ENCODE measurements around the gene PINLYP. TPM values are rescaled to one million over a fixed set of nuclear protein-coding genes. Genes with fewer than 3 reads are reported as not detected.

The PINLYP gene
- total and polyA plus RNA-seq, 9 of the 15 experiments (the other 6 are each of a cell fraction or from before 2014, with no cell fraction given) = 1.00 to 6.7 (median 2.2) TPM

- Histone ChIP-seq H3K27ac (ENCODE audit: extremely low read depth, low read depth, low read length) (no peak overlapping the region), H3K36me3 (ENCODE audit: control insufficient read depth, insufficient read depth, low read length) (peaks cover 8% of the 10 kb centered on the region; the same call in 2 of the 3 replicates), H3K4me1 (replicated peaks in 1 of 2; ENCODE audit: control insufficient read depth in 2 of 2, insufficient read depth in 2 of 2, low read length in 2 of 2) (peaks cover 7 to 25% of the 10 kb centered on the region in 2 experiments; a peak in 4 of 5 replicates), H3K4me3 (no peak overlapping the region), H2AFZ (ENCODE audit: low read depth, low read length) (peak overlapping the region; percentile 85), H3K4me2 (ENCODE audit: insufficient read depth, low read length) (peak overlapping the region; percentile 48), H4K20me1 (replicated peaks; ENCODE audit: control insufficient read depth, insufficient read depth, low read length) (no peaks in the 10 kb centered on the region), H3K9me1 (ENCODE audit: control insufficient read depth, insufficient read depth, low read length) (no peaks in the 10 kb centered on the region), H3K9me3 (replicated peaks; ENCODE audit: control insufficient read depth, insufficient read depth, low read depth, low read length) (no peaks in the 10 kb centered on the region), H3K79me2 (ENCODE audit: control insufficient read depth, insufficient read depth, low read length) (peaks cover 12% of the 10 kb centered on the region), H3K9ac (ENCODE audit: insufficient read depth in 1 of 2, low read depth in 2 of 2, low read length in 2 of 2) (peak overlapping the region; percentile 17 to 74; a peak in 3 of 4 replicates), H3K27me3 (ENCODE audit: control insufficient read depth in 2 of 2, insufficient read depth in 2 of 2, low read length in 2 of 2) (no peaks in the 10 kb centered on the region; a peak in 1 of 5 replicates)
- TF ChIP-seq NR1H2 (CRISPR knock-in tag; IDR thresholded peaks at IDR 0.05) (no peak), MLLT1 (IDR thresholded peaks at IDR 0.05) (0 out of 4 replicates have a peak, but pooled peaks of 1 of the 2 experiments have one; percentile 19), ZFPM2 (CRISPR knock-in tag; IDR thresholded peaks at IDR 0.05) (no peak), EP400 (IDR thresholded peaks at IDR 0.05) (0 out of 2 replicates have a peak, but pooled peaks have one; percentile 2)
- intact Hi-C loops (cut with micrococcal nuclease) = loop anchor here (1.0 kb wide), 1 partner anchor 20 kb away; the partner anchor contains the start of genes IRGQ and ZNF576
- FAIRE-seq = no peak
- POLR2A ChIA-PET = interaction anchor here (0.6 to 1.5 kb wide), 2 partner anchors 20 to 189 kb away, joined by 3 to 5 read pairs; partner anchors contain the start of genes IRGQ and ZNF576
- CTCF ChIA-PET (ENCODE audit: low intra/inter-chr PET ratio) = no interaction called here
- 78% methylated on average over 36 of the region's 37 CpGs for WGBS (ENCODE audit: insufficient coverage, low coverage, missing lambda C conversion rate)
- no peak for ATAC-seq
- no peak for DNase-seq (ENCODE audit: extremely low read depth in 1 of 4, low spot score in 3 of 4)
- in situ Hi-C loops (cut with MboI) = no loop called here
- no TSS peak for BruUV-seq (replicated peaks)
Observed at GRCh38 chr19:43575955-43576878, 616 bp downstream of the PINLYP start.

Data from K562 (cell line).